Measurements from ENCODE around the gene NDUFAF5.

The NDUFAF5 gene

GRCh38 chr20:13858439-13858838 is 73.6 kb downstream of the NDUFAF5 start:
- no peak for TF ChIP-seq CTCF (IDR thresholded peaks at IDR 0.05)
- H3K4me3 ChIP-seq, result no peak overlapping the region
- DNase-seq, result no peak
- no peaks in the 10 kb centered on the region for H3K36me3 ChIP-seq
- no peaks in the 10 kb centered on the region for H3K9me3 ChIP-seq
- peak overlapping the region; percentile 15 to 57 for H3K27ac ChIP-seq
- peaks cover 0 to 15% (median 7%) of the 10 kb centered on the region in 4 donors for H3K4me1 ChIP-seq
- intact Hi-C loops (cut with DNase I; ENCODE audit: low total_unique reads), result no loop called here
- H3K27me3 ChIP-seq, result no peaks in the 10 kb centered on the region

DNA sequence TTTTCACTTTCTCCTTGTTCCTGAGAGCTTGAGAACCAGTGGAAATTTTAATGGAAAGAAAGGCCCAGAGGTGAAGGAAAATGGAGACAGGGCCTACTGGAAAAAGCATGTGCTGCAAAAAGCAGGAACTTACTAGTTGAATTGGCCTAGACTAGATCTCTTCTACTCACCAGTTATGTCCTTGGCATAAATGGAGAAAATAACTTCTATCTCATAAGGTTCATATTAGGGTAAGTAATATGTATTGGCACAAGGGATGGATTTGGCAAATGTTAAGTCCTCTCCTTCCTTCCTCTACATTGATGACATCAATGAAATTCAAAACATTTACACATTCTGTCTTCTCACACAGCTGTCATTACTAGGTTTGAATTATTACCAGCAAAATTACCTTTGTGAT is 74.0 kb downstream of the NDUFAF5 start:
- TF ChIP-seq CTCF (IDR thresholded peaks at IDR 0.05), result no peak
- Histone ChIP-seq H3K4me3 (no peak overlapping the region), H3K27me3 (no peaks in the 10 kb centered on the region), H3K4me1 (peaks cover 0 to 15% (median 7%) of the 10 kb centered on the region in 4 donors), H3K9me3 (no peaks in the 10 kb centered on the region), H3K27ac (peak overlapping the region in 1 of 2 donors; percentile 15), H3K36me3 (no peaks in the 10 kb centered on the region)
- intact Hi-C loops (cut with DNase I; ENCODE audit: low total_unique reads), result no loop called here
- no peak for DNase-seq

DNA sequence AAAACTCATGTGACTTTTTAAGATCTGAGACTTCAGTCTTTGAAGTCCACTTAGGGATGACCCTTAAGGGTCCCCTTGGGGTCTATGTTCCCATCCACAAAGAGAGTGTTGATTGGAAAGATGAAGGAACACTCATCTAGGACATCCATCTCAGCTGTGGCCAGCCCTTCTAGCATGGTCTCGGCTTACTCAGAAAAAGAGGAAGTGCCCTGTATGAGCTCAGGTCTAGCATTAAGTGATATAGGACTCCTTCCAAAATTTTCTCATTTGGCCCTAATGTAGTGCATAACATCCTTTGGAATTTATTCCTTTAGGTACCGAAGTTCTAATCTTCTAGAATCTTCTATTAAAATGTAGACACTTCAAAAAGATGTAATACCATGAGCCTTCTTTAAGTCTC is 77.4 kb downstream of the NDUFAF5 start:
- no peaks in the 10 kb centered on the region for H3K9me3 ChIP-seq

DNA sequence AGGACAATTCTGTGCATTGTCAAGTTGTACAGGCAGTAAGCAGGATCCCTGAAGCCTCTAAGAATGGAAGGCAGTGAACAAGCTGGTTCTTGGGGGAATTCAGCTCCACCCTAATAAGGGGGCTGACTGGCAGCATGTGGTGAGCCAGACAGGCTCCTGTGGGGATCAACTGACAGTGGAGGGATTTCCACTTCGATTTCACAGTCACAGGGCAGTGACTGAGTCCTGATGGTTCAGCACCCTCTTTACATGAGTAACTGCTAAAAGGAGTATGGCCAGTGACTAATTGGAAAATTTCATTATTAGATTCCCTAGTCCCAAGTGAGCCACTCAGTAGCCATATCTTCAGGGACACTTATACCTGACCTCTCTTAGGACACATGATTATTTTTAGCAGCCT is 78.4 kb downstream of the NDUFAF5 start:
- H3K27ac ChIP-seq, result no peak overlapping the region
- TF ChIP-seq CTCF (IDR thresholded peaks at IDR 0.05), result no peak
- H3K4me3 ChIP-seq, result no peak overlapping the region
- DNase-seq, result no peak
- intact Hi-C loops (cut with DNase I; ENCODE audit: low total_unique reads), result loop anchor here (10.0 kb wide), 1 partner anchor 72 kb away; no protein-coding TSS in a partner anchor
- no peaks in the 10 kb centered on the region for H3K36me3 ChIP-seq
- peaks cover 0 to 36% (median 27%) of the 10 kb centered on the region in 4 donors for H3K4me1 ChIP-seq
- no peaks in the 10 kb centered on the region for H3K27me3 ChIP-seq
- H3K9me3 ChIP-seq, result no peaks in the 10 kb centered on the region

More for the DNA sequence above, 77.4 kb downstream of the NDUFAF5 start:
- Histone ChIP-seq H3K27ac (no peak overlapping the region), H3K4me3 (no peak overlapping the region), H3K27me3 (no peaks in the 10 kb centered on the region), H3K36me3 (no peaks in the 10 kb centered on the region), H3K4me1 (peaks cover 0 to 36% (median 25%) of the 10 kb centered on the region in 4 donors)
- no peak for DNase-seq
- no peak for TF ChIP-seq CTCF (IDR thresholded peaks at IDR 0.05)
- intact Hi-C loops (cut with DNase I; ENCODE audit: low total_unique reads), result loop anchor here (10.0 kb wide), 1 partner anchor 73 kb away; no protein-coding TSS in a partner anchor

DNA sequence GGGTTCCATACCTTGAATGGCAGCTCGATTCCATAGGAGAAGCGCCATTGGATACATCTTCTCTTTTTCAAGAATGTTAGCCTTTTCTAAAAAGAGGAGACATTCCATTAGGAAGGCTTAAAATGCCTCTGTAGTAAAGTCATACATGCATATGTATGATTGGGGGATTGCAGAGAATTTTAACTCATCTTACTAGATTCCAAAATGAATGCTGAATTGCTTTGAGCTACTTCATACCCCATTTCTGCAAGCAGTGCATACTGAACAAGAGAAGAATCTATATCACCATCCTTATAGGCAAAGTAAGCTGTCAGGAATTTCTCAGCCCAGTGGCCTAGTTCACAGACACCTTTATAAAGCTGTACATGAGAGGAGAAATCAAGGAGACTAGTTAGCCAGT is 80.3 kb downstream of the NDUFAF5 start:
- no peak for TF ChIP-seq CTCF (IDR thresholded peaks at IDR 0.05)
- intact Hi-C loops (cut with DNase I; ENCODE audit: low total_unique reads), result loop anchor here (10.0 kb wide), 1 partner anchor 70 kb away; no protein-coding TSS in a partner anchor
- Histone ChIP-seq H3K36me3 (no peaks in the 10 kb centered on the region), H3K9me3 (no peaks in the 10 kb centered on the region), H3K27ac (peak overlapping the region; percentile 76 to 81), H3K27me3 (no peaks in the 10 kb centered on the region), H3K4me3 (no peak overlapping the region), H3K4me1 (peaks cover 0 to 54% (median 42%) of the 10 kb centered on the region in 4 donors)
- DNase-seq, result no peak
